Measurements from ENCODE around the gene FARS2. TPM values are rescaled to one million over a fixed set of nuclear protein-coding genes. Genes with fewer than 3 reads are reported as not detected.

Gene FARS2
- total RNA-seq, 1 donor from 2014 or later: 18.3 TPM

DNA sequence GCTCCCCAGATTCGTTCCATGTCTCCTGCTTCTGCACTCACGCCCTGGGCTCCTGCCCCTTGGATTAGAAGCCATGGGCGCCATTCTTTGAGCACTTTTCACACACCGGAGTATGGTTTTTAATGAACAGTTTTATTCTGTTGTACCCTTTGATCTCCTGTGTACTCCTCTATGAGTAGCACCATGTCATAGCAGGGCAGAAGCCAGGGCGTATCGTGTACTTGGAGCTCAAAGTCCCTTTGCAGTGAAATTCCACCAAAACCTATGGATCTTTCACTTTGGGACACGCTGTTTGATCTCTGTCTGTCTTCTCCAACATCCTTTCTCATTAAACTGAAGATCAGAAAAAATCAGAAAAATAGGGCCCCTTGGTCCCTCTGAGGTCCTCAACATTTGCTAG lies 470.1 kb downstream of the FARS2 start:
- DNase-seq (no peak), ATAC-seq (no peak)
- intact Hi-C loops (cut with DNase I): no loop called here
- TF ChIP-seq, protein P1, sequence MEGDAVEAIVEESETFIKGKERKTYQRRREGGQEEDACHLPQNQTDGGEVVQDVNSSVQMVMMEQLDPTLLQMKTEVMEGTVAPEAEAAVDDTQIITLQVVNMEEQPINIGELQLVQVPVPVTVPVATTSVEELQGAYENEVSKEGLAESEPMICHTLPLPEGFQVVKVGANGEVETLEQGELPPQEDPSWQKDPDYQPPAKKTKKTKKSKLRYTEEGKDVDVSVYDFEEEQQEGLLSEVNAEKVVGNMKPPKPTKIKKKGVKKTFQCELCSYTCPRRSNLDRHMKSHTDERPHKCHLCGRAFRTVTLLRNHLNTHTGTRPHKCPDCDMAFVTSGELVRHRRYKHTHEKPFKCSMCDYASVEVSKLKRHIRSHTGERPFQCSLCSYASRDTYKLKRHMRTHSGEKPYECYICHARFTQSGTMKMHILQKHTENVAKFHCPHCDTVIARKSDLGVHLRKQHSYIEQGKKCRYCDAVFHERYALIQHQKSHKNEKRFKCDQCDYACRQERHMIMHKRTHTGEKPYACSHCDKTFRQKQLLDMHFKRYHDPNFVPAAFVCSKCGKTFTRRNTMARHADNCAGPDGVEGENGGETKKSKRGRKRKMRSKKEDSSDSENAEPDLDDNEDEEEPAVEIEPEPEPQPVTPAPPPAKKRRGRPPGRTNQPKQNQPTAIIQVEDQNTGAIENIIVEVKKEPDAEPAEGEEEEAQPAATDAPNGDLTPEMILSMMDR (IDR thresholded peaks at IDR 0.05): no peak
- Histone ChIP-seq H3K4me1 (no peaks in the 10 kb centered on the region), H3K27me3 (no peaks in the 10 kb centered on the region), H3K36me3 (no peaks in the 10 kb centered on the region), H3K27ac (no peak overlapping the region), H3K4me3 (no peak overlapping the region), H3K9me3 (no peaks in the 10 kb centered on the region)

DNA sequence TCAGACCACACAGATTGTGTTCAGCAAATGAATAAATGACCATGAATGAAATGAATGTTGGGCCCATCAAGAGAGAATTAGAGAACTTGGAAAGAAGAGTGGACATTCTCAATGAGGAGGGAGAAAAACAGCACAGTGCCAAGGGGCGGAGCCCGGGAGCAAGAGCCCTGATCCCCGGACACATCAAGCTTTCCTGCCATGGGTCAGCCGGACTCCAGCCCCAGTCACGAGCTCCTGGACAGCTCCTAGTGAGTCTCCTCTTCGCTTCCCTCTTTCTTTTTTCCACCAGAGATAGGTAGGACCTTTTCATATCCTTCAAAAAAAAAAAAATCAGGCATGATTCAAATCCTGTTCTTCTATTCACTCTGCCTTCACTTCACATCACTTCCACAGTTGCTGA lies 471.2 kb downstream of the FARS2 start:
- H3K4me1 ChIP-seq: no peaks in the 10 kb centered on the region
- H3K4me3 ChIP-seq: no peak overlapping the region
- intact Hi-C loops (cut with DNase I): no loop called here
- H3K36me3 ChIP-seq: no peaks in the 10 kb centered on the region
- no peaks in the 10 kb centered on the region for H3K27me3 ChIP-seq
- TF ChIP-seq, protein P1 (IDR thresholded peaks at IDR 0.05): no peak
- no peak overlapping the region for H3K27ac ChIP-seq
- DNase-seq (no peak), ATAC-seq (no peak)
- no peaks in the 10 kb centered on the region for H3K9me3 ChIP-seq

DNA sequence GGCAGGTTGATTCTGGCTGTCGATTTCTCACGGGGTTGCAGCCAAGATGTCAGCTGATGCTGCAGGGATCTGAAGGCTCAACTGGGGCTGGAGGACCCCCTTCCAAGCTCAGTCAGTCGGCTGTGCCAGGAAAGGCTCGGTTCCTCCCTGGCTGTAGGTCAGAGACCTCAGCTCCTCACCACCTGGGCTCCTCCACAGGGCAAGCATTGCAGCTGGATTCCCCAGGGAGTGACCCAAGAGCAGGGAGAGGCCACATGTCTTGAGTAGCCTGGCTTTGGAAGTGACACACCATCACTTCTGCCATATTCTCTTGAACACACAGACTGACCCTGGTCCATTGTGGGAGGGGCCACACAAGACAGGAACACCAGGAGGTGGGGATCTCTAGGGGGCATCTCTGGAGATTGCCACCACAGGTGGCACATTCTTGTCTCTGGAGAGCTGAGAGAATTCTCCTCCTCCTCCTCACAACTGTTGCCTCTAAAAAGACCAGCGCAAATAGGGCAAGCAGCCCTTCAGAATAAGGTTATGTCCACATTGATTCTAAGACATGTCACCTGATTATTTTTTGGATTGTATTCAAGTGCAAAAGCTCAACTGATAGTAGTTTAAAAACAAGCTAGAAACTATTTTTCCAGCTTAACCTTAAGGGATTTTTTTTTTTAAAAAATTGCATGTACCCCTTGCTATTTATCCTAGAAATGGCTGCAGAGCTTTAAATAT lies 474.9 kb downstream of the FARS2 start:
- ATAC-seq: no peak
- intact Hi-C loops (cut with DNase I): no loop called here
- no peak for DNase-seq

DNA sequence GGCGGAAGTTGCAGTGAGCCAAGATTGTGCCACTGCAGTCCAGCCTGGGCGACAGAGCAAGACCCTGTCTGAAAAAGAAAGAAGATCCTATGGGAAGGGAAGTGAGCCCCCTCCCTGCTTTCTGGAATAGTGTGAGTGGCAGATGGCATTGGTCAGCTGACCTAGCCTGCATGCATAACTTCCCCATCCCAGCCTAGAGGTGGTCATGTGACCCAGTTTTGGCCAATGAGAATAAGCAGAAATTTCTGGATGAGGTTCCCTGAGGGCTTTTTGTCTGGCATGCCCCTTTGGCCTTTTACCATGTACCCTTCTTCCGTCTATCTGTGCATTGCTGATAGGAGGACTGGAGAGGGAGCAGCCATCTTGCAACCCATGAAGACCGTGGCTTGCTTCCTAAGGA lies 476.1 kb downstream of the FARS2 start:
- no peak for DNase-seq
- Histone ChIP-seq H3K9me3 (no peaks in the 10 kb centered on the region), H3K4me1 (no peaks in the 10 kb centered on the region), H3K4me3 (no peak overlapping the region), H3K27ac (no peak overlapping the region), H3K27me3 (no peaks in the 10 kb centered on the region), H3K36me3 (no peaks in the 10 kb centered on the region)
- intact Hi-C loops (cut with DNase I): no loop called here
- ATAC-seq: no peak
- TF ChIP-seq, protein P1 (IDR thresholded peaks at IDR 0.05): no peak

More for the DNA sequence above, 474.9 kb downstream of the FARS2 start:
- TF ChIP-seq, protein P1 (IDR thresholded peaks at IDR 0.05): no peak
- H3K4me1 ChIP-seq: no peaks in the 10 kb centered on the region
- H3K27me3 ChIP-seq: no peaks in the 10 kb centered on the region
- no peaks in the 10 kb centered on the region for H3K36me3 ChIP-seq
- no peak overlapping the region for H3K27ac ChIP-seq
- H3K4me3 ChIP-seq: no peak overlapping the region
- H3K9me3 ChIP-seq: no peaks in the 10 kb centered on the region

DNA sequence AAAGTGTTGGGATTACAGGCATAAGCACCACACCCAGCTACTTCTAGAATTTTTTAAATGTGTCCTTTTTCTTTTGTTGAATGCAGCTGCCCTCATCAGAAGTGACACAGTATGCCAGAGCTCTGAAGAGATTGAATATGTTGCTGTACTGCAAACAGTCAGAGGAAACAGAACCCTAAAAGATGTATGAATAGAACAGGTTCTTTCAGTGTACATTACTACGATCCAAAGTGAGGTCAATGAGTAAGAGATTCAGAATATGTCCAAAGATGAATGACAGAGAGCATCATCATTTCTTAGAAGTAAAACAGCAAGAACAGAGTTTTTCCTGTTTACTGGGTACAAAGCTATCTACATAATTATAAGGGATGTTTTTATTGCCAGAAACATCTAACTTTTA lies 476.9 kb downstream of the FARS2 start:
- Histone ChIP-seq H3K4me3 (no peak overlapping the region), H3K36me3 (no peaks in the 10 kb centered on the region), H3K27ac (no peak overlapping the region), H3K27me3 (no peaks in the 10 kb centered on the region), H3K4me1 (no peaks in the 10 kb centered on the region), H3K9me3 (no peaks in the 10 kb centered on the region)
- TF ChIP-seq, protein P1 (IDR thresholded peaks at IDR 0.05): no peak
- DNase-seq: no peak
- intact Hi-C loops (cut with DNase I): no loop called here
- no peak for ATAC-seq

DNA sequence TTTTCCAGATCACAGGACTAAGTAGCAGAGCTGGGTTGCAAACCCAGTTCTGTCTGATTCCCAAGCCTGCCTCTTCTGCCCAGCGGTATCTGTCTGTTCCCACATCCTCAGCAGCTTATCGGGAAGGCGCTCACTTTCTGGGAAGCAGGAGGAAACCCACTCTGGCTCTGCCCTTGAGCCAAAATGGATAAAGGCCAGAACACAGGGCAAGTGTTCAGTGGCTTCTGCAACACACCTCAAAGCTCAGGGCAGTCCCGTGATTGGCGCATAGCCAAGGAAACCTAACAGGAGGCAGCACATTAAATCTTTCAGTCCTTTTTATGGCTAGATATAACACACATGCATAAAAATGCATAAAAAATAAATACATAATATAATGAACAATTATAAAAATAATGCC lies 483.2 kb downstream of the FARS2 start:
- ATAC-seq (no peak), DNase-seq (no peak)
- Histone ChIP-seq H3K36me3 (no peaks in the 10 kb centered on the region), H3K27ac (no peak overlapping the region), H3K4me3 (no peak overlapping the region), H3K9me3 (no peaks in the 10 kb centered on the region), H3K4me1 (no peaks in the 10 kb centered on the region), H3K27me3 (no peaks in the 10 kb centered on the region)
- intact Hi-C loops (cut with DNase I): no loop called here
- TF ChIP-seq, protein P1 (IDR thresholded peaks at IDR 0.05): no peak

Data from upper lobe of right lung (tissue), 1 donor.